HEK293 (cell line): Measurements from ENCODE around the gene ZBTB5.
"Not testable (repeated sequence)": the region's sequence is repeated elsewhere in the genome, so short reads cannot be mapped to it uniquely, and the experiment has no call there.

Experiments used
- CTCF ChIA-PET: fragments of 350-600 bp; formaldehyde crosslinking; extraction: SDS; loops from one replicate; lab custom pipeline; 2021; ENCODE audit warnings: antibody characterized with exemption; lab: Yijun Ruan, JAX
- POLR2A ChIA-PET: fragments of 300-600 bp; formaldehyde crosslinking; extraction: SDS; loops from one replicate; lab custom pipeline; 2020; ENCODE audit warnings: antibody characterized with exemption, inconsistent platforms; lab: Yijun Ruan, JAX
- H3K27ac ChIP-seq: fragments of 200-500 bp; sonication (Bioruptor generic); 2 replicates; pipeline ENCODE4 v1.5.1; 2014; ENCODE audit warnings: low read depth, low read length, control low read depth, inconsistent platforms; ENCODE audit errors: extremely low read depth
- H3K36me3 ChIP-seq, 2 experiments: fragments of 200-500 bp in 1 of 2; sonication (Bioruptor generic) in 1 of 2; 1 replicate in 1 of 2; 2 replicates in 1 of 2; pipeline ENCODE4 v1.5.1; 2014 to 2017; ENCODE audit warnings: inconsistent platforms in 2 of 2, low read length in 2 of 2; ENCODE audit not compliant: control insufficient read depth in 2 of 2, insufficient read depth in 1 of 2
- H3K4me1 ChIP-seq: fragments of 200-500 bp; sonication (Bioruptor generic); 2 replicates; pipeline ENCODE4 v1.5.1; 2014; ENCODE audit warnings: mild to moderate bottlenecking, low read length, inconsistent platforms; ENCODE audit not compliant: control insufficient read depth, insufficient read depth
- H3K4me3 ChIP-seq: 2 replicates; pipeline ENCODE4 v1.5.1; 2011; ENCODE audit warnings: low read depth, mild to moderate bottlenecking, control low read depth, low read length, moderate library complexity
- H3K9me3 ChIP-seq: fragments of 200-500 bp; sonication (Bioruptor generic); 2 replicates; pipeline ENCODE4 v1.5.1; 2014; ENCODE audit warnings: low read depth, low read length, inconsistent platforms; ENCODE audit not compliant: control insufficient read depth, insufficient read depth
- MEIS1 ChIP-seq: sonication (generic); formaldehyde crosslinking; IDR thresholded peaks from 2 replicates; pipeline ENCODE4 v1.8.1; 2022; ENCODE audit warnings: missing genetic modification reagents, mild to moderate bottlenecking, borderline replicate concordance
- SETDB1 ChIP-seq: IDR thresholded peaks from one replicate; pipeline ENCODE4 v1.6.1; 2017; ENCODE audit warnings: mild to moderate bottlenecking, low read length, moderate library complexity, mixed read lengths; ENCODE audit not compliant: insufficient read length
- TCF7L2 ChIP-seq: IDR thresholded peaks from 2 replicates; pipeline ENCODE4 v1.6.1; 2011; ENCODE audit warnings: low read depth, mild to moderate bottlenecking, inconsistent platforms, low read length, moderate library complexity, borderline replicate concordance
- ZBTB8A ChIP-seq: fragments of 450-650 bp; formaldehyde crosslinking; IDR thresholded peaks from 2 replicates; pipeline ENCODE4 v1.5.1; 2016; ENCODE audit warnings: missing biosample characterization, missing genetic modification characterization
- ZNF140 ChIP-seq: fragments of 450-650 bp; formaldehyde crosslinking; IDR thresholded peaks from 2 replicates; pipeline ENCODE4 v1.5.1; 2016; ENCODE audit warnings: missing biosample characterization, missing genetic modification characterization
- ZNF394 ChIP-seq: fragments of 450-650 bp; formaldehyde crosslinking; IDR thresholded peaks from 2 replicates; pipeline ENCODE4 v1.5.1; 2016; ENCODE audit warnings: missing biosample characterization, missing genetic modification characterization, mild to moderate bottlenecking, moderate library complexity, borderline replicate concordance
- ZNF426 ChIP-seq: fragments of 450-650 bp; formaldehyde crosslinking; IDR thresholded peaks from 2 replicates; pipeline ENCODE4 v1.5.1; 2017; ENCODE audit warnings: missing biosample characterization, missing genetic modification characterization, mild to moderate bottlenecking, inconsistent platforms, moderate library complexity
- ZNF623 ChIP-seq: fragments of 450-650 bp; formaldehyde crosslinking; IDR thresholded peaks from 2 replicates; pipeline ENCODE4 v1.5.1; 2016; ENCODE audit warnings: missing biosample characterization, missing genetic modification characterization
- ZNF654 ChIP-seq: fragments of 450-650 bp; formaldehyde crosslinking; IDR thresholded peaks from 2 replicates; pipeline ENCODE4 v1.5.1; 2016; ENCODE audit warnings: low read depth, missing biosample characterization, missing genetic modification characterization
- ZNF707 ChIP-seq: fragments of 450-650 bp; formaldehyde crosslinking; IDR thresholded peaks from 2 replicates; pipeline ENCODE4 v1.5.1; 2016; ENCODE audit warnings: missing biosample characterization, missing genetic modification characterization
- TF ChIP-seq, protein P1 (sequence below): fragments of 450-650 bp; formaldehyde crosslinking; conservative IDR thresholded peaks from 2 replicates; pipeline ENCODE4 v1.5.1; 2016; ENCODE audit warnings: low read depth, missing biosample characterization, missing genetic modification characterization
- TF ChIP-seq, protein P2 (sequence below): fragments of 450-650 bp; formaldehyde crosslinking; conservative IDR thresholded peaks from 2 replicates; pipeline ENCODE4 v1.5.1; 2016; ENCODE audit warnings: low read depth, missing biosample characterization, missing genetic modification characterization

ZBTB5 gene

DNA sequence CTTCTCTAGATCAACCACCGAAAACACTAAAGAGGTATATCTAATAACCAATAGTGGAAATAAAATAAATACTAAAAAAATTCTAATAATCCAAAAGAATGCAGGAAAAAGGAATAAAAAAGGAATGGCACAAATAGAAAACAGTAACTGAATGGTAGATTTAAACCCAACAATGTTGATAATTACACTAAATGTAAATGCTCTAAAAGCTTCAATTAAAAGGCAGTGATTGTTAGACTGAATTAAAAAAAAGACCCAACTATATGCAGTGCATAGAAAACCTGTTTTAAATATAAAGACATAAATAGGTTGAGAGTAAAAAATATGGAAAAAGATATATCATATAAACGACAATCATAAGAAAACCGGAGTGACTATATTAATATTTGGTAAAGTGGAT is 9.2 kb upstream of the ZBTB5 start:
- ChIA-PET CTCF (interaction anchor here (0.6 to 1.6 kb wide), 2 partner anchors 60 to 889 kb away, joined by 4 to 6 read pairs; no protein-coding TSS in a partner anchor), POLR2A (no interaction called here)
- Histone ChIP-seq H3K4me1 (no peaks in the 10 kb centered on the region), H3K36me3 (no peaks in the 10 kb centered on the region), H3K4me3 (no peak overlapping the region), H3K27ac (no peak overlapping the region), H3K9me3 (no peaks in the 10 kb centered on the region)
- TF ChIP-seq MEIS1 (no peak), ZNF426 (no peak), ZNF707 (tag by site-specific recombination) (no peak), TCF7L2 (no peak), SETDB1 (peak; percentile 92)

DNA sequence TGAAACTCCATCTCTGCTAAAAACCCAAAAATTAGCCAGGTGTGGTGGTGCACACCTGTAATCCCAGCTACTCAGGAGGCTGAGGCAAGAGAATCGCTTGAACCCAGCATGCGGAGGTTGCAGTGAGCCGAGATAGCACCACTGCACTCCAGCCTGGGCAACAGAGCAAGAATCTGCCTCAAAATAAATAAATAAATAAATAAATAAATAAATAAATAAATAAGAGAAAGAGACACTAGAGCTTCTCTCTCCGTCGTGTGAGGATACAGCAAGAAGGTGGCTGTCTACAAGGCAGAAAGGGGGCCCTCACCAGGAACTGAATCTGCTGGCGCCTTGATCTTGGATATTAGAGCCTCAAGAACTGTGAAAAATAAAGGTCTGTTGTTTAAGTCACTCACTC is 8.7 kb upstream of the ZBTB5 start:
- TF ChIP-seq ZBTB8A (tag by site-specific recombination) (peak; percentile 29; the same call in 1 of the 2 replicates), ZNF394 (tag by site-specific recombination) (peak; percentile 75; the same call in 1 of the 2 replicates), ZNF426 (peak; percentile 60), ZNF140 (peak; percentile 47; the same call in 1 of the 2 replicates), ZNF623 (tag by site-specific recombination) (peak; percentile 42; the same call in 1 of the 2 replicates), ZNF654 (tag by site-specific recombination) (peak; percentile 12; the same call in 1 of the 2 replicates)
- TF ChIP-seq, protein P1, sequence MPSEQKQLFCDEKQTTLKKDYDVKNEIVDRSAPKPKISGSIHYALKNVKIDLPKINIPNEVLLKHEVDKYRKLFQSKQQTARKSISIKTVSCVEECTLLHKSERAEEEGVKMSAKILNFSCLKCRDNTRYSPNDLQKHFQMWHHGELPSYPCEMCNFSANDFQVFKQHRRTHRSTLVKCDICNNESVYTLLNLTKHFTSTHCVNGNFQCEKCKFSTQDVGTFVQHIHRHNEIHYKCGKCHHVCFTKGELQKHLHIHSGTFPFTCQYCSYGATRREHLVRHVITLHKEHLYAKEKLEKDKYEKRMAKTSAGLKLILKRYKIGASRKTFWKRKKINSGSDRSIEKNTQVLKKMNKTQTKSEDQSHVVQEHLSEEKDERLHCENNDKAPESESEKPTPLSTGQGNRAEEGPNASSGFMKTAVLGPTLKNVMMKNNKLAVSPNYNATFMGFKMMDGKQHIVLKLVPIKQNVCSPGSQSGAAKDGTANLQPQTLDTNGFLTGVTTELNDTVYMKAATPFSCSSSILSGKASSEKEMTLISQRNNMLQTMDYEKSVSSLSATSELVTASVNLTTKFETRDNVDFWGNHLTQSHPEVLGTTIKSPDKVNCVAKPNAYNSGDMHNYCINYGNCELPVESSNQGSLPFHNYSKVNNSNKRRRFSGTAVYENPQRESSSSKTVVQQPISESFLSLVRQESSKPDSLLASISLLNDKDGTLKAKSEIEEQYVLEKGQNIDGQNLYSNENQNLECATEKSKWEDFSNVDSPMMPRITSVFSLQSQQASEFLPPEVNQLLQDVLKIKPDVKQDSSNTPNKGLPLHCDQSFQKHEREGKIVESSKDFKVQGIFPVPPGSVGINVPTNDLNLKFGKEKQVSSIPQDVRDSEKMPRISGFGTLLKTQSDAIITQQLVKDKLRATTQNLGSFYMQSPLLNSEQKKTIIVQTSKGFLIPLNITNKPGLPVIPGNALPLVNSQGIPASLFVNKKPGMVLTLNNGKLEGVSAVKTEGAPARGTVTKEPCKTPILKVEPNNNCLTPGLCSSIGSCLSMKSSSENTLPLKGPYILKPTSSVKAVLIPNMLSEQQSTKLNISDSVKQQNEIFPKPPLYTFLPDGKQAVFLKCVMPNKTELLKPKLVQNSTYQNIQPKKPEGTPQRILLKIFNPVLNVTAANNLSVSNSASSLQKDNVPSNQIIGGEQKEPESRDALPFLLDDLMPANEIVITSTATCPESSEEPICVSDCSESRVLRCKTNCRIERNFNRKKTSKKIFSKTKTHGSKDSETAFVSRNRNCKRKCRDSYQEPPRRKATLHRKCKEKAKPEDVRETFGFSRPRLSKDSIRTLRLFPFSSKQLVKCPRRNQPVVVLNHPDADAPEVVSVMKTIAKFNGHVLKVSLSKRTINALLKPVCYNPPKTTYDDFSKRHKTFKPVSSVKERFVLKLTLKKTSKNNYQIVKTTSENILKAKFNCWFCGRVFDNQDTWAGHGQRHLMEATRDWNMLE = peak; percentile 55; the same call in 1 of the 2 replicates
- TF ChIP-seq, protein P2, sequence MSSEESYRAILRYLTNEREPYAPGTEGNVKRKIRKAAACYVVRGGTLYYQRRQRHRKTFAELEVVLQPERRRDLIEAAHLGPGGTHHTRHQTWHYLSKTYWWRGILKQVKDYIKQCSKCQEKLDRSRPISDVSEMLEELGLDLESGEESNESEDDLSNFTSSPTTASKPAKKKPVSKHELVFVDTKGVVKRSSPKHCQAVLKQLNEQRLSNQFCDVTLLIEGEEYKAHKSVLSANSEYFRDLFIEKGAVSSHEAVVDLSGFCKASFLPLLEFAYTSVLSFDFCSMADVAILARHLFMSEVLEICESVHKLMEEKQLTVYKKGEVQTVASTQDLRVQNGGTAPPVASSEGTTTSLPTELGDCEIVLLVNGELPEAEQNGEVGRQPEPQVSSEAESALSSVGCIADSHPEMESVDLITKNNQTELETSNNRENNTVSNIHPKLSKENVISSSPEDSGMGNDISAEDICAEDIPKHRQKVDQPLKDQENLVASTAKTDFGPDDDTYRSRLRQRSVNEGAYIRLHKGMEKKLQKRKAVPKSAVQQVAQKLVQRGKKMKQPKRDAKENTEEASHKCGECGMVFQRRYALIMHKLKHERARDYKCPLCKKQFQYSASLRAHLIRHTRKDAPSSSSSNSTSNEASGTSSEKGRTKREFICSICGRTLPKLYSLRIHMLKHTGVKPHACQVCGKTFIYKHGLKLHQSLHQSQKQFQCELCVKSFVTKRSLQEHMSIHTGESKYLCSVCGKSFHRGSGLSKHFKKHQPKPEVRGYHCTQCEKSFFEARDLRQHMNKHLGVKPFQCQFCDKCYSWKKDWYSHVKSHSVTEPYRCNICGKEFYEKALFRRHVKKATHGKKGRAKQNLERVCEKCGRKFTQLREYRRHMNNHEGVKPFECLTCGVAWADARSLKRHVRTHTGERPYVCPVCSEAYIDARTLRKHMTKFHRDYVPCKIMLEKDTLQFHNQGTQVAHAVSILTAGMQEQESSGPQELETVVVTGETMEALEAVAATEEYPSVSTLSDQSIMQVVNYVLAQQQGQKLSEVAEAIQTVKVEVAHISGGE (tag by site-specific recombination) = peak; percentile 38; the same call in 1 of the 2 replicates
- H3K27ac ChIP-seq, H3K4me3 ChIP-seq, H3K36me3 ChIP-seq, H3K4me1 ChIP-seq, POLR2A ChIA-PET, H3K9me3 ChIP-seq: not testable (repeated sequence)
- CTCF ChIA-PET = interaction anchor here (0.6 to 1.6 kb wide), 3 partner anchors 59 to 889 kb away, joined by 4 to 6 read pairs (median 5); no protein-coding TSS in a partner anchor
